BJ (cell line): Measurements from ENCODE around the gene CETN1. TPM values are rescaled to one million over a fixed set of nuclear protein-coding genes. Genes with fewer than 3 reads are reported as not detected.

Source experiments
- CTCF ChIA-PET: fragments of 350-600 bp; formaldehyde crosslinking; extraction: SDS; loops from one replicate; lab custom pipeline; 2021; ENCODE audit warnings: antibody characterized with exemption, inconsistent platforms; lab: Yijun Ruan, JAX
- POLR2A ChIA-PET: fragments of 300-600 bp; sonication (Branson Sonifier 250); formaldehyde crosslinking; extraction: SDS; loops from one replicate; lab custom pipeline; 2021; ENCODE audit warnings: antibody characterized with exemption; lab: Charles Lee
- DNase-seq: peaks from one replicate; pipeline ENCODE4 v3.0.0-alpha.2; 2011; ENCODE audit warnings: low read depth
- H3K27me3 ChIP-seq: 2 replicates; pipeline ENCODE4 v1.6.0; 2011; ENCODE audit warnings: low read length; ENCODE audit not compliant: control insufficient read depth, insufficient read depth
- H3K36me3 ChIP-seq: 2 replicates; pipeline ENCODE4 v1.5.1; 2011; ENCODE audit warnings: low read length; ENCODE audit not compliant: control insufficient read depth, insufficient read depth
- H3K4me3 ChIP-seq: 2 replicates; pipeline ENCODE4 v1.5.1; 2011; ENCODE audit warnings: low read depth, mild to moderate bottlenecking, control low read depth, low read length
- polyA plus RNA-seq: library from polyadenylated mRNA; depleted of rRNA; stranded (reverse); fragments of >200 nt; gene quantifications from 2 replicates; pipeline ENCODE4 v1.2.3, GENCODE V29; 2011
- TF ChIP-seq, protein P1 (sequence below): IDR thresholded peaks from 2 replicates; pipeline ENCODE4 v1.5.1; 2011; ENCODE audit warnings: low read depth, mild to moderate bottlenecking, control low read depth, inconsistent platforms, low read length, moderate library complexity; ENCODE audit not compliant: insufficient read depth

Gene CETN1
- polyA plus RNA-seq, 1 experiment: not detected

GRCh38 chr18:614193-614592 is 34.0 kb downstream of the CETN1 start:
- ChIA-PET CTCF (interaction anchor here (1.0 to 1.9 kb wide), 3 partner anchors 10 to 117 kb away, joined by 3 to 6 read pairs (median 5); no protein-coding TSS in a partner anchor), POLR2A (no interaction called here)
- Histone ChIP-seq H3K4me3 (no peak overlapping the region), H3K36me3 (no peaks in the 10 kb centered on the region), H3K27me3 (peaks cover 2% of the 10 kb centered on the region; the same call in 1 of the 2 replicates)
- no peak for DNase-seq
- TF ChIP-seq, protein P1, sequence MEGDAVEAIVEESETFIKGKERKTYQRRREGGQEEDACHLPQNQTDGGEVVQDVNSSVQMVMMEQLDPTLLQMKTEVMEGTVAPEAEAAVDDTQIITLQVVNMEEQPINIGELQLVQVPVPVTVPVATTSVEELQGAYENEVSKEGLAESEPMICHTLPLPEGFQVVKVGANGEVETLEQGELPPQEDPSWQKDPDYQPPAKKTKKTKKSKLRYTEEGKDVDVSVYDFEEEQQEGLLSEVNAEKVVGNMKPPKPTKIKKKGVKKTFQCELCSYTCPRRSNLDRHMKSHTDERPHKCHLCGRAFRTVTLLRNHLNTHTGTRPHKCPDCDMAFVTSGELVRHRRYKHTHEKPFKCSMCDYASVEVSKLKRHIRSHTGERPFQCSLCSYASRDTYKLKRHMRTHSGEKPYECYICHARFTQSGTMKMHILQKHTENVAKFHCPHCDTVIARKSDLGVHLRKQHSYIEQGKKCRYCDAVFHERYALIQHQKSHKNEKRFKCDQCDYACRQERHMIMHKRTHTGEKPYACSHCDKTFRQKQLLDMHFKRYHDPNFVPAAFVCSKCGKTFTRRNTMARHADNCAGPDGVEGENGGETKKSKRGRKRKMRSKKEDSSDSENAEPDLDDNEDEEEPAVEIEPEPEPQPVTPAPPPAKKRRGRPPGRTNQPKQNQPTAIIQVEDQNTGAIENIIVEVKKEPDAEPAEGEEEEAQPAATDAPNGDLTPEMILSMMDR: no peak

DNA sequence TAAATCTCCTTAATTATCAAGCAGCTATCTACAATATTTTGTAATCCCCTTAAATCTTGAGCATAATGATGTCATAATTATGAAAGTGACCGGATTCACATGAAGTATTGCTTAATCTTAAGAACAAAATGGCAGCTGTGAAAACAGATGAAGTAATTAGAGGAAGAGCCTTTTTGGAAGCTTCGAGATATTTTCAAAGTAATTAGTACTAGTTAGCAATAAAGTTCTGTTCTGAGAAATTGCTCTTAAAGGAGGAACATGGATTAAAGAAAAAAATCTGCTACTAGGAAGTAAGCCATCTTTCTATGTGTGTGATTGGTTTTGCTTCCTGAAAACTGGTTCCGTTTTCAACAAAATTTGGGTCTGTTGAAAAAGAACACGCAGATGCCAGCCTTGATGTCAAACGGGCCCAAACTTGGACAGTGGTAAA is 34.9 kb downstream of the CETN1 start:
- Histone ChIP-seq H3K4me3 (no peak overlapping the region), H3K27me3 (peaks cover 2% of the 10 kb centered on the region; the same call in 1 of the 2 replicates), H3K36me3 (no peaks in the 10 kb centered on the region)
- TF ChIP-seq, protein P1: no peak
- ChIA-PET POLR2A (interaction anchor here (0.6 kb wide), 1 partner anchor 224 kb away, joined by 3 read pairs; no protein-coding TSS in a partner anchor), CTCF (interaction anchor here (0.9 to 2.5 kb wide), 18 partner anchors 9 to 330 kb away, joined by 3 to 12 read pairs (median 5); no protein-coding TSS in a partner anchor)
- DNase-seq: no peak

GRCh38 chr18:615773-616172 is 35.6 kb downstream of the CETN1 start:
- Histone ChIP-seq H3K36me3 (no peaks in the 10 kb centered on the region), H3K27me3 (no peaks in the 10 kb centered on the region), H3K4me3 (no peak overlapping the region)
- POLR2A ChIA-PET: interaction anchor here (0.6 kb wide), 1 partner anchor 224 kb away, joined by 3 read pairs; no protein-coding TSS in a partner anchor
- CTCF ChIA-PET: interaction anchor here (0.5 to 2.5 kb wide), 28 partner anchors 8 to 348 kb away, joined by 3 to 12 read pairs (median 4); partner anchors contain the start of gene THOC1
- no peak for DNase-seq
- TF ChIP-seq, protein P1: no peak

DNA sequence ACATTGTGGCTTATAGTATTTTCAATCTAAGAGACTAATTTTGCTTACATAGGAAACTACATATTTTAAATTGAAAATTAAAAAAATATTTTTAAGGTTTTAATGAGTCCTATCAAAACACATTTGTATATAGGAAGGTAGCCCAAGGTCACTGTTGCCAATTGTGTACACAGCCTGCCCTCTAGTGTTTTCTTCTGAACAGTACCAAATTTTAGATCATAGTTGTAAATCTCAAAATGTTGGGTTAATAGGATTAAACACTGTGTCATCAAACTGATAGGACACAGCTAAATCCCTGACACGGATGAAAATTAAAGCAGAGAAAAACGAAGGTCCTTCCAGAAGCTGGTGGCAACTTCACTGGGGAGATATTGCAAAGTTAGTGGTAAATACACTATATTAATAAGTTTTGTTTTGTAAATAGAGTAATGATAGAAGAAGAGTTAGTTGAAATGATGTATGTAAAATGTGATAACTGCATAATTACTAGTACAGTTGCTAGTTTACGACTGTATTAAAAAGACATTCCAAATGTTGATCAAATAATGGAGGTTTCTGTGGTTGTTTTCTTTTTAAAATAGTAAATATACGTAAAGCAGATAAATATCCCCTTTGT is 36.3 kb downstream of the CETN1 start:
- ChIA-PET POLR2A (no interaction called here), CTCF (interaction anchor here (0.7 to 2.5 kb wide), 21 partner anchors 8 to 349 kb away, joined by 3 to 12 read pairs (median 5); partner anchors contain the start of gene THOC1)
- no peaks in the 10 kb centered on the region for H3K36me3 ChIP-seq
- TF ChIP-seq, protein P1: peak; percentile 67
- H3K27me3 ChIP-seq: no peaks in the 10 kb centered on the region
- no peak for DNase-seq
- H3K4me3 ChIP-seq: no peak overlapping the region

DNA sequence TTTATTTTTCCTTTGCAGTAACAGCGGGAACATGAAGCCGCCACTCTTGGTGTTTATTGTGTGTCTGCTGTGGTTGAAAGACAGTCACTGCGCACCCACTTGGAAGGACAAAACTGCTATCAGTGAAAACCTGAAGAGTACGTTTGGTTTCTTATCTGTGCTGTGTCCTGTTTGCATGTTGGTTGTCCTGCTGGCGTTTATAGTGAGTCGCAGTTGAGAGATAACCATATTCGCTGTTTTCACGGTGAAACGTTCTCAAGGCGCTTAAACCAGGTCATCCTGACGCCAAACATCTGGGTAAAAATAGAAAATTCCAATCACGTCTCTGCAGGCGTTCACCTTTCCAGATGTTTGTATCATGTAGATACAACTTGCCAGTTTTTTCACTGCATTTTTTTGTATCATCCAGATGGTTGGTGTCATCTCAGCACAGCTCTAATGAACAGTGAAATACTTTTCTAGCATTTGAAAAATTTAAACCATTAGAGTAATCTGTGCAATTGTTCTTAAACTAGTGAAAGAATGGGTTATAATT is 37.9 kb downstream of the CETN1 start:
- H3K27me3 ChIP-seq: no peaks in the 10 kb centered on the region; the same call in 1 of the 2 replicates
- H3K36me3 ChIP-seq: no peaks in the 10 kb centered on the region
- no peak overlapping the region for H3K4me3 ChIP-seq
- no peak for DNase-seq
- ChIA-PET POLR2A (interaction anchor here (0.6 kb wide), 1 partner anchor 189 kb away, joined by 5 read pairs; no protein-coding TSS in a partner anchor), CTCF (interaction anchor here (0.6 to 4.9 kb wide), 7 partner anchors 9 to 331 kb away, joined by 3 to 34 read pairs (median 3); no protein-coding TSS in a partner anchor)
- TF ChIP-seq, protein P1: no peak
